Keratinocyte (primary cell): ENCODE results near the gene PLCXD1.
"Not testable (repeated sequence)": the region's sequence is repeated elsewhere in the genome, so short reads cannot be mapped to it uniquely, and the experiment has no call there.

Source experiments
- CTCF ChIP-seq, 3 experiments: IDR thresholded peaks in 1 of 3; conservative IDR thresholded peaks in 1 of 3; optimal IDR thresholded peaks in 1 of 3; 2 replicates in 2 of 3; 3 replicates in 1 of 3; pipeline versions ENCODE3 to v1.5.1; 2011; ENCODE audit warnings: low read length in 3 of 3, mild to moderate bottlenecking in 3 of 3, moderate library complexity in 2 of 3, control low read depth in 1 of 3, inconsistent platforms in 1 of 3; ENCODE audit not compliant: insufficient read depth in 2 of 3; ENCODE audit errors: extremely low read depth in 1 of 3
- EZH2 ChIP-seq: IDR thresholded peaks from one replicate; pipeline ENCODE4 v1.6.1; 2012; ENCODE audit warnings: inconsistent platforms, mild to moderate bottlenecking, low read length, moderate library complexity

GRCh38 chrX:305781-306613, 24.8 kb downstream of the PLCXD1 start:
- not testable (repeated sequence) for TF ChIP-seq CTCF (optimal IDR thresholded peaks at IDR 0.05 in 1 of 3, IDR thresholded peaks at IDR 0.05 in 1 of 3, conservative IDR thresholded peaks at IDR 0.05 in 1 of 3; ENCODE audit: extremely low read depth in 1 of 3, insufficient read depth in 2 of 3, low read length in 3 of 3); EZH2
